ENCODE measurements around the gene FBXL5.
A peak's percentile ranks its signal among the peaks of the same experiment; 100 is the strongest.

FBXL5 gene

GRCh38 chr4:15612136-15612535, 43.0 kb downstream of the FBXL5 start:
- TF ChIP-seq POU2F2 (IDR thresholded peaks at IDR 0.05; ENCODE audit: low read depth, low read length): no peak
- no peak for TF ChIP-seq SPI1 (IDR thresholded peaks at IDR 0.05; ENCODE audit: low read depth, low read length)
- TF ChIP-seq POLR2A (IDR thresholded peaks at IDR 0.05; ENCODE audit: low read depth, low read length): no peak
- TF ChIP-seq PAX5 (IDR thresholded peaks at IDR 0.05; ENCODE audit: insufficient read depth, low read length, severe bottlenecking): no peak
- no peak for TF ChIP-seq TAF1 (IDR thresholded peaks at IDR 0.05; ENCODE audit: low read depth, low read length)
- TF ChIP-seq POLR2AphosphoS5 (IDR thresholded peaks at IDR 0.05; ENCODE audit: low read depth, low read length): no peak
- DNase-seq (ENCODE audit: insufficient read length, low spot score) (no peak), FAIRE-seq (no peak)

- DNase-seq (ENCODE audit: insufficient read length, low spot score) (no peak), FAIRE-seq (peak; percentile 73)
- TF ChIP-seq POLR2A (IDR thresholded peaks at IDR 0.05; ENCODE audit: low read depth, low read length): no peak
- no peak for TF ChIP-seq POLR2AphosphoS5 (IDR thresholded peaks at IDR 0.05; ENCODE audit: low read depth, low read length)
- no peak for TF ChIP-seq PAX5 (IDR thresholded peaks at IDR 0.05; ENCODE audit: insufficient read depth, low read length, severe bottlenecking)
- no peak for TF ChIP-seq TAF1 (IDR thresholded peaks at IDR 0.05; ENCODE audit: low read depth, low read length)
- TF ChIP-seq POU2F2 (IDR thresholded peaks at IDR 0.05; ENCODE audit: low read depth, low read length): no peak
- no peak for TF ChIP-seq SPI1 (IDR thresholded peaks at IDR 0.05; ENCODE audit: low read depth, low read length)
Observed at GRCh38 chr4:15610855-15611254, 44.3 kb downstream of the FBXL5 start.

DNA sequence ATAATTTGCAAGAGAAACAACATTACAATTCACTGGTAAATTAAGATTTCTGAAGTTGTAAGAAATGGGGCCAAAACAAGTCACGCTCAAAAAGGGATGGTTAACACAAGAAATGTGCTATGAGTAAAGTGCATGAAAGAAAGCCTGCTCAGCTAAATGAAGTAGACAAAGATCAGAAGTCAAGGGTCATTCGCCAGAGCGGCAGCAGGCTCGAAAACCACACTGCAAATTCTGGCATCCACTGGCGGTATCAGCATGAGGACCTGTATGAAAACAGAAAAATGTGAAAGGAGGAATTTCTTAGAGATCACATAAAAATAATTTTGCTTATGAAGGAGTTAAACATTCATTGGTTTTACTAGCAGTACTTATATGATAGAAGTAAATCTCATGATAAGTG, 49.6 kb downstream of the FBXL5 start:
- TF ChIP-seq POU2F2 (IDR thresholded peaks at IDR 0.05; ENCODE audit: low read depth, low read length) (no peak), POLR2AphosphoS5 (IDR thresholded peaks at IDR 0.05; ENCODE audit: low read depth, low read length) (no peak), POLR2A (IDR thresholded peaks at IDR 0.05; ENCODE audit: low read depth, low read length) (no peak), SPI1 (IDR thresholded peaks at IDR 0.05; ENCODE audit: low read depth, low read length) (no peak), TAF1 (IDR thresholded peaks at IDR 0.05; ENCODE audit: low read depth, low read length) (no peak), PAX5 (IDR thresholded peaks at IDR 0.05; ENCODE audit: insufficient read depth, low read length, severe bottlenecking) (no peak)
- FAIRE-seq (no peak), DNase-seq (ENCODE audit: insufficient read length, low spot score) (no peak)

- DNase-seq (ENCODE audit: insufficient read length, low spot score) (no peak), FAIRE-seq (no peak)
- TF ChIP-seq POU2F2 (IDR thresholded peaks at IDR 0.05; ENCODE audit: low read depth, low read length) (no peak), POLR2A (IDR thresholded peaks at IDR 0.05; ENCODE audit: low read depth, low read length) (no peak), PAX5 (IDR thresholded peaks at IDR 0.05; ENCODE audit: insufficient read depth, low read length, severe bottlenecking) (no peak), TAF1 (IDR thresholded peaks at IDR 0.05; ENCODE audit: low read depth, low read length) (no peak), SPI1 (IDR thresholded peaks at IDR 0.05; ENCODE audit: low read depth, low read length) (no peak), POLR2AphosphoS5 (IDR thresholded peaks at IDR 0.05; ENCODE audit: low read depth, low read length) (no peak)
Observed at GRCh38 chr4:15601862-15602261, 53.3 kb downstream of the FBXL5 start.

GRCh38 chr4:15600176-15600575, 55.0 kb downstream of the FBXL5 start:
- TF ChIP-seq PAX5 (IDR thresholded peaks at IDR 0.05; ENCODE audit: insufficient read depth, low read length, severe bottlenecking) (no peak), POLR2AphosphoS5 (IDR thresholded peaks at IDR 0.05; ENCODE audit: low read depth, low read length) (no peak), SPI1 (IDR thresholded peaks at IDR 0.05; ENCODE audit: low read depth, low read length) (no peak), TAF1 (IDR thresholded peaks at IDR 0.05; ENCODE audit: low read depth, low read length) (no peak), POU2F2 (IDR thresholded peaks at IDR 0.05; ENCODE audit: low read depth, low read length) (no peak), POLR2A (IDR thresholded peaks at IDR 0.05; ENCODE audit: low read depth, low read length) (no peak)
- DNase-seq (ENCODE audit: insufficient read length, low spot score) (no peak), FAIRE-seq (no peak)

GRCh38 chr4:15598644-15599043, 56.5 kb downstream of the FBXL5 start:
- TF ChIP-seq POLR2A (IDR thresholded peaks at IDR 0.05; ENCODE audit: low read depth, low read length) (no peak), POU2F2 (IDR thresholded peaks at IDR 0.05; ENCODE audit: low read depth, low read length) (no peak), PAX5 (IDR thresholded peaks at IDR 0.05; ENCODE audit: insufficient read depth, low read length, severe bottlenecking) (no peak)
- no peak for DNase-seq (ENCODE audit: insufficient read length, low spot score)
- FAIRE-seq: no peak

GRCh38 chr4:15592799-15593198, 62.4 kb downstream of the FBXL5 start:
- FAIRE-seq (no peak), DNase-seq (ENCODE audit: insufficient read length, low spot score) (no peak)
- no peak for TF ChIP-seq SPI1 (IDR thresholded peaks at IDR 0.05; ENCODE audit: low read depth, low read length)
- TF ChIP-seq POLR2AphosphoS5 (IDR thresholded peaks at IDR 0.05; ENCODE audit: low read depth, low read length): no peak
- no peak for TF ChIP-seq POU2F2 (IDR thresholded peaks at IDR 0.05; ENCODE audit: low read depth, low read length)
- TF ChIP-seq POLR2A (IDR thresholded peaks at IDR 0.05; ENCODE audit: low read depth, low read length): no peak
- TF ChIP-seq PAX5 (IDR thresholded peaks at IDR 0.05; ENCODE audit: insufficient read depth, low read length, severe bottlenecking): no peak
- TF ChIP-seq TAF1 (IDR thresholded peaks at IDR 0.05; ENCODE audit: low read depth, low read length): no peak

- FAIRE-seq (no peak), DNase-seq (ENCODE audit: insufficient read length, low spot score) (no peak)
- TF ChIP-seq PAX5 (IDR thresholded peaks at IDR 0.05; ENCODE audit: insufficient read depth, low read length, severe bottlenecking) (no peak), POU2F2 (IDR thresholded peaks at IDR 0.05; ENCODE audit: low read depth, low read length) (no peak), POLR2A (IDR thresholded peaks at IDR 0.05; ENCODE audit: low read depth, low read length) (no peak), POLR2AphosphoS5 (IDR thresholded peaks at IDR 0.05; ENCODE audit: low read depth, low read length) (no peak), SPI1 (IDR thresholded peaks at IDR 0.05; ENCODE audit: low read depth, low read length) (no peak), TAF1 (IDR thresholded peaks at IDR 0.05; ENCODE audit: low read depth, low read length) (no peak)
Observed at GRCh38 chr4:15587649-15588048, 67.5 kb downstream of the FBXL5 start.

GRCh38 chr4:15586066-15586465, 69.1 kb downstream of the FBXL5 start:
- FAIRE-seq (no peak), DNase-seq (ENCODE audit: insufficient read length, low spot score) (no peak)
- no peak for TF ChIP-seq PAX5 (IDR thresholded peaks at IDR 0.05; ENCODE audit: insufficient read depth, low read length, severe bottlenecking)
- no peak for TF ChIP-seq POLR2A (IDR thresholded peaks at IDR 0.05; ENCODE audit: low read depth, low read length)
- TF ChIP-seq POLR2AphosphoS5 (IDR thresholded peaks at IDR 0.05; ENCODE audit: low read depth, low read length): no peak
- TF ChIP-seq SPI1 (IDR thresholded peaks at IDR 0.05; ENCODE audit: low read depth, low read length): no peak
- TF ChIP-seq POU2F2 (IDR thresholded peaks at IDR 0.05; ENCODE audit: low read depth, low read length): no peak
- no peak for TF ChIP-seq TAF1 (IDR thresholded peaks at IDR 0.05; ENCODE audit: low read depth, low read length)

- TF ChIP-seq POLR2A (IDR thresholded peaks at IDR 0.05; ENCODE audit: low read depth, low read length) (no peak), SPI1 (IDR thresholded peaks at IDR 0.05; ENCODE audit: low read depth, low read length) (no peak), PAX5 (IDR thresholded peaks at IDR 0.05; ENCODE audit: insufficient read depth, low read length, severe bottlenecking) (no peak), TAF1 (IDR thresholded peaks at IDR 0.05; ENCODE audit: low read depth, low read length) (no peak), POU2F2 (IDR thresholded peaks at IDR 0.05; ENCODE audit: low read depth, low read length) (no peak), POLR2AphosphoS5 (IDR thresholded peaks at IDR 0.05; ENCODE audit: low read depth, low read length) (no peak)
- FAIRE-seq (no peak), DNase-seq (ENCODE audit: insufficient read length, low spot score) (no peak)
Observed at GRCh38 chr4:15585331-15585730, 69.8 kb downstream of the FBXL5 start.
